ENCODE results near the gene SMYD3.

The SMYD3 gene

GRCh38 chr1:245896258-245896657 is 610.8 kb downstream of the SMYD3 start:
- TF ChIP-seq CTCF (IDR thresholded peaks at IDR 0.05; ENCODE audit: control insufficient read depth, insufficient read depth, low read depth, low read length, missing control alignments): no peak
- no peak for DNase-seq (ENCODE audit: low read depth)
- no peak overlapping the region for H3K4me3 ChIP-seq (ENCODE audit: control insufficient read depth, low read depth, low read length)

- no peak for DNase-seq (ENCODE audit: low read depth)
- TF ChIP-seq CTCF (IDR thresholded peaks at IDR 0.05; ENCODE audit: control insufficient read depth, insufficient read depth, low read depth, low read length, missing control alignments): no peak
- H3K4me3 ChIP-seq (ENCODE audit: control insufficient read depth, low read depth, low read length): no peak overlapping the region
Measured at GRCh38 chr1:245895455-245895959, 611.6 kb downstream of the SMYD3 start.

- DNase-seq (ENCODE audit: low read depth): no peak
- TF ChIP-seq CTCF (IDR thresholded peaks at IDR 0.05; ENCODE audit: control insufficient read depth, insufficient read depth, low read depth, low read length, missing control alignments): no peak
Measured at GRCh38 chr1:245894843-245895242, 612.2 kb downstream of the SMYD3 start.

GRCh38 chr1:245893025-245893424 is 614.1 kb downstream of the SMYD3 start:
- TF ChIP-seq CTCF (IDR thresholded peaks at IDR 0.05; ENCODE audit: control insufficient read depth, insufficient read depth, low read depth, low read length, missing control alignments): no peak
- no peak for DNase-seq (ENCODE audit: low read depth)
- H3K4me3 ChIP-seq (ENCODE audit: control insufficient read depth, low read depth, low read length): no peak overlapping the region

More at GRCh38 chr1:245894843-245895242, 612.2 kb downstream of the SMYD3 start:
- H3K4me3 ChIP-seq (ENCODE audit: control insufficient read depth, low read depth, low read length): no peak overlapping the region

- no peak overlapping the region for H3K4me3 ChIP-seq (ENCODE audit: control insufficient read depth, low read depth, low read length)
- no peak for DNase-seq (ENCODE audit: low read depth)
- peak; percentile 46 for TF ChIP-seq CTCF (IDR thresholded peaks at IDR 0.05; ENCODE audit: control insufficient read depth, insufficient read depth, low read depth, low read length, missing control alignments)
Measured at GRCh38 chr1:245888809-245889208, 618.3 kb downstream of the SMYD3 start.

GRCh38 chr1:245887829-245888228 is 619.2 kb downstream of the SMYD3 start:
- no peak for TF ChIP-seq CTCF (IDR thresholded peaks at IDR 0.05; ENCODE audit: control insufficient read depth, insufficient read depth, low read depth, low read length, missing control alignments)
- no peak for DNase-seq (ENCODE audit: low read depth)

More at GRCh38 chr1:245887829-245888228, 619.2 kb downstream of the SMYD3 start:
- H3K4me3 ChIP-seq (ENCODE audit: control insufficient read depth, low read depth, low read length): no peak overlapping the region
